RPMI8226 (cell line): ENCODE results near the gene NR2F2.
"Not testable (repeated sequence)": the region's sequence is repeated elsewhere in the genome, so short reads cannot be mapped to it uniquely, and the experiment has no call there.

Experiments used
- DNase-seq: peaks from one replicate; pipeline ENCODE4 v3.0.0-alpha.2; 2015

The NR2F2 gene

DNA sequence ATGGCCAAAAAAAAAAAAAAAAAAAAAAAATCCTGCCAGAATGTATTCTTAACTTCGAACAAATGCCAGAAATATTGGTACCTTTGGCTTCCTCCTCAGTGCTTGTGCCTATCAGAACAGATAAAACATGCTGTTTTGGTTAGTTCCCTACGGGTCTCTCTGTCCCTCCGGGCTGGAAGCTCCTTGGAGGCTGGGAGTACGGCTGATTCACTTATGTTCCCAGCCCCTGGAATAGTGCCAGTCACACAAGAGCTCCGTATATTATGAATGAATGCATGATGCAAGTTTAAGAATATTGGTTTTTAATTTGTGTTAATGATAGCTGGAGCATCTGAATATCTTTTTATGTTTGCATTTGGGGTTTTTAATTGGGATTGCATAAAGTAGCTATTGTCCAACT is 44.0 kb downstream of the NR2F2 start:
- no peak for DNase-seq

DNA sequence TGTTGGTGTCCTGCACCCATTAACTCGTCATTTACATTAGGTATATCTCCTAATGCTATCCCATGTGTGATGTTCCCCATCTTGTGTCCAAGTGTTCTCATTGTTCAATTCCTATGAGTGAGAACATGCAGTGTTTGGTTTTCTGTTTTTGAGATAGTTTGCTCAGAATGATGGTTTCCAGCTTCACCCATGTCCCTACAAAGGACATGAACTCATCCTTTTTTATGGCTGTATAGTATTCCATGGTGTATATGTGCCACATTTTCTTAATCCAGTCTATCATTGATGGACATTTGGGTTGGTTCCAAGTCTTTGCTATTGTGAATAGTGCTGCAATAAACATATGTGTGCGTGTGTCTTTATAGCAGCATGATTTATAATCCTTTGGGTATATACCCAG is 49.1 kb downstream of the NR2F2 start:
- not testable (repeated sequence) for DNase-seq

DNA sequence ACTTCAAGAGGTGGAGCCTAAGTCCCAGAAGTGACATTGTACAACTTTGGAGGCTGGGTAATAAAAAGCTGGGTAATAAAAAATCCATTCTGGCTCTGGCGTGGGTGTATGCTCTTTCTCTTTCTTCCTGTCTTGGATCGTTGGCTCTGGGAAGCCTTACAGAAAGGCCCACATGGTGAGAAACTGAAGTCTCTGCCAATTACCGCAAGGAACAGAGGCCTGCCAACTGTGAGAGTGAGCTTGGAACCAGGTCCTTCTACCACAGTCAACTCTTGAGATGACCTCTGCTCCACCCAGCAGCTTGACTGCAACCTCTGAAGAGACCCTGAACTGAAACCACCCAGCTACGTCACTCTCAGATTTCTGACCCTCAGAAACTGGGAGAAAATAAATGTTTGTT is 51.0 kb downstream of the NR2F2 start:
- DNase-seq = no peak

DNA sequence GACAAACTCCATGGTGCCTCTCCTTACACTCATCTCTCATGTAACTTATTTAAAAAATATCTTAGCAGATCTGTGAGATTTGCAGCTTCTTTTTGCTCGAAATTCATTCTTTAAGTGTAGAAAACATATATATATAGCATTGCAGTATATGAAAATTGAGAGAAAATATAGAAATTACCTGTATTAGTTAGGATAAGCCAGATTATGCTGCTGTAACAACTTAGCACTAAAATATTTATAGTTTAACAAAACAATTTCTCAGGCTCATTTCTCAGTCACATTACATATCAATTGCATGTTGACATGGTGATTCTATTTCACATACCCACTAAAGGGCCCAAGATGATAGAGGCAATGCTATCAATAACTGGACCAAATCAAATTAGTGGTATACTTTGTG is 54.7 kb downstream of the NR2F2 start:
- DNase-seq = no peak

DNA sequence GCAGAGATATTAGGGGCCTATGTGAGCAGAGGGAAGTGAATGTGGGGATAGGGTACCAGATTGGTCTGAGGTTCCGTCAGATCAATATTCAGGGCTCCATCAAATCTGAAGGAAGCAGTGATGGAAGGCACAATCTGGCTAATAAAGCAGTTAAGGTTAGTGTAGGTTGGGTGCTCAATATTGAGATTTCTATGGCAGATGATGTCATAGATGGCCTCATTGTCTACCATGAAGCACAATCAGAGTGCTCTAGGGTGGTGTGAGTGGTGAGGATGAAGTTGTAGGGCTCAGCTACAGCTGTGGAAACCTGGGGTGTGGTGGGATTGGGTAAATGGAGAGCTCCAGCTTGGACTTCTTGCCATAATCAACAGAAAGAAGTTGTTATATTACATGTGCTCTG is 58.2 kb downstream of the NR2F2 start:
- no peak for DNase-seq
